ENCODE results near the gene DICER1. TPM values are rescaled to one million over a fixed set of nuclear protein-coding genes. Genes with fewer than 3 reads are reported as not detected.

The DICER1 gene
- total RNA-seq, 1 experiment from 2014 or later = 57.3 TPM

- ChIA-PET POLR2A (no interaction called here), CTCF (no interaction called here)
- no peak for DNase-seq
- TF ChIP-seq, protein P1, sequence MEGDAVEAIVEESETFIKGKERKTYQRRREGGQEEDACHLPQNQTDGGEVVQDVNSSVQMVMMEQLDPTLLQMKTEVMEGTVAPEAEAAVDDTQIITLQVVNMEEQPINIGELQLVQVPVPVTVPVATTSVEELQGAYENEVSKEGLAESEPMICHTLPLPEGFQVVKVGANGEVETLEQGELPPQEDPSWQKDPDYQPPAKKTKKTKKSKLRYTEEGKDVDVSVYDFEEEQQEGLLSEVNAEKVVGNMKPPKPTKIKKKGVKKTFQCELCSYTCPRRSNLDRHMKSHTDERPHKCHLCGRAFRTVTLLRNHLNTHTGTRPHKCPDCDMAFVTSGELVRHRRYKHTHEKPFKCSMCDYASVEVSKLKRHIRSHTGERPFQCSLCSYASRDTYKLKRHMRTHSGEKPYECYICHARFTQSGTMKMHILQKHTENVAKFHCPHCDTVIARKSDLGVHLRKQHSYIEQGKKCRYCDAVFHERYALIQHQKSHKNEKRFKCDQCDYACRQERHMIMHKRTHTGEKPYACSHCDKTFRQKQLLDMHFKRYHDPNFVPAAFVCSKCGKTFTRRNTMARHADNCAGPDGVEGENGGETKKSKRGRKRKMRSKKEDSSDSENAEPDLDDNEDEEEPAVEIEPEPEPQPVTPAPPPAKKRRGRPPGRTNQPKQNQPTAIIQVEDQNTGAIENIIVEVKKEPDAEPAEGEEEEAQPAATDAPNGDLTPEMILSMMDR (IDR thresholded peaks at IDR 0.05; ENCODE audit: insufficient read depth in 1 of 2, low read depth in 1 of 2, low read length in 1 of 2, severe bottlenecking in 1 of 2, unreplicated experiment in 1 of 2) = no peak
- H3K4me3 ChIP-seq (ENCODE audit: low read depth, low read length) = no peak overlapping the region
- peaks cover 22% of the 10 kb centered on the region for H3K9me3 Mint-ChIP-seq (ENCODE audit: unreplicated experiment)
- H3K9me3 ChIP-seq = 0 out of 2 replicates have a peak, but pooled peaks cover 3% of the 10 kb centered on the region
- no TSS peak for BruUV-seq (replicated peaks)
- no peaks in the 10 kb centered on the region for H3K27me3 ChIP-seq (replicated peaks; ENCODE audit: control insufficient read depth, insufficient read depth, low read length)
- H3K36me3 Mint-ChIP-seq (ENCODE audit: insufficient read depth, unreplicated experiment) = no peaks in the 10 kb centered on the region
- H3K4me1 Mint-ChIP-seq (ENCODE audit: low read depth, unreplicated experiment) = peaks cover 5% of the 10 kb centered on the region
- intact Hi-C loops (cut with micrococcal nuclease; ENCODE audit: unreplicated experiment) = no loop called here
- H3K36me3 ChIP-seq (ENCODE audit: control insufficient read depth, insufficient read depth, low read length) = no peaks in the 10 kb centered on the region
- H3K27ac Mint-ChIP-seq (ENCODE audit: unreplicated experiment) = no peak overlapping the region
- 0 out of 2 replicates have a peak, but pooled peaks cover 3% of the 10 kb centered on the region for H3K4me1 ChIP-seq
- H3K4me3 Mint-ChIP-seq (ENCODE audit: unreplicated experiment) = no peak overlapping the region
- H3K27me3 Mint-ChIP-seq (ENCODE audit: insufficient read depth, unreplicated experiment) = no peaks in the 10 kb centered on the region
These were observed 13.3 kb downstream of the DICER1 start for GRCh38 chr14:95143808-95144620.

DNA sequence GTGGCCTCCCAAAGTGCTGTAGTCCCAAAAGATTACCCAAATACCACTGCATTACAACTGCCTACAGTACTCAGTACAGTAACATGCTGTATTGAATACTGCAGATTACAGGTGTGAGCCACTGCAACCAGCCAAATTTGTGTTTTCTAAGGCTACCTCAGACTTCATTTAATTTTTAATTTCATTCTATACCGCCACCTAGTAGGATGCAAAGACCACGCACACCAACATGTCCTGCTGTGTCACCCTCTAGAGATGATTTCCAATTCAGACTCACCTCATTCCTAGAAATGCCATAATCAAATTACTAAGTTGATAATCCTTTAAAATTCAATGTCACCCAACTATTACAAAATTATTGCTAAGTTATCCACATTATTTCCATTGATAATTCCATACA, 15.1 kb downstream of the DICER1 start:
- Mint-ChIP-seq H3K4me3 (ENCODE audit: unreplicated experiment) (no peak overlapping the region), H3K36me3 (ENCODE audit: insufficient read depth, unreplicated experiment) (no peaks in the 10 kb centered on the region), H3K4me1 (ENCODE audit: low read depth, unreplicated experiment) (peaks cover 5% of the 10 kb centered on the region), H3K27ac (ENCODE audit: unreplicated experiment) (no peak overlapping the region), H3K27me3 (ENCODE audit: insufficient read depth, unreplicated experiment) (no peaks in the 10 kb centered on the region), H3K9me3 (ENCODE audit: unreplicated experiment) (peaks cover 22% of the 10 kb centered on the region)
- Histone ChIP-seq H3K4me3 (ENCODE audit: low read depth, low read length) (no peak overlapping the region), H3K27me3 (replicated peaks; ENCODE audit: control insufficient read depth, insufficient read depth, low read length) (no peaks in the 10 kb centered on the region), H3K9me3 (0 out of 2 replicates have a peak, but pooled peaks cover 3% of the 10 kb centered on the region), H3K4me1 (0 out of 2 replicates have a peak, but pooled peaks cover 3% of the 10 kb centered on the region), H3K36me3 (ENCODE audit: control insufficient read depth, insufficient read depth, low read length) (no peaks in the 10 kb centered on the region)
- TF ChIP-seq, protein P1 (IDR thresholded peaks at IDR 0.05; ENCODE audit: insufficient read depth in 1 of 2, low read depth in 1 of 2, low read length in 1 of 2, severe bottlenecking in 1 of 2, unreplicated experiment in 1 of 2) = no peak
- ChIA-PET CTCF (no interaction called here), POLR2A (no interaction called here)
- intact Hi-C loops (cut with micrococcal nuclease; ENCODE audit: unreplicated experiment) = no loop called here
- BruUV-seq (replicated peaks) = no TSS peak
- DNase-seq = no peak

DNA sequence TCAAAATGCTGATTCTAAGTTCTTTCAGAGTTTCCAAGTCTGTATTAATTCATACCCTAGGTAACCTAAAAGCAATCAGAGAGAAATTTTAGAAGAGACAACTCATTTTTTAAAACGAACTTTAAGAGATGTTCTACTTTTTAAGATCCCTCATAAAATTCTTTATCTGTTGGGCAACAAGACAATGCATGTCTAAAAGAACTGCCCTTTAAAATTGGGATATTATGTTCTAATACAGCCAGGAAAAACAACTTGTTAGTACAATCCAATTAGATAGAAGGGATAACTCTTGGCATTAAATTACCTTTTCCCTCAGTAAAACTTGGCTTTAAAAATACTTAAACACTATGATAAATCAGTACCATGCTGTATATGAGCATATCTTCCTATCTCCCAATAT, 15.6 kb downstream of the DICER1 start:
- Histone ChIP-seq H3K4me3 (ENCODE audit: low read depth, low read length) (no peak overlapping the region), H3K27me3 (replicated peaks; ENCODE audit: control insufficient read depth, insufficient read depth, low read length) (no peaks in the 10 kb centered on the region), H3K4me1 (0 out of 2 replicates have a peak, but pooled peaks cover 3% of the 10 kb centered on the region), H3K36me3 (ENCODE audit: control insufficient read depth, insufficient read depth, low read length) (no peaks in the 10 kb centered on the region), H3K9me3 (0 out of 2 replicates have a peak, but pooled peaks cover 3% of the 10 kb centered on the region)
- DNase-seq = no peak
- H3K27ac Mint-ChIP-seq (ENCODE audit: unreplicated experiment) = no peak overlapping the region
- no TSS peak for BruUV-seq (replicated peaks)
- no peaks in the 10 kb centered on the region for H3K36me3 Mint-ChIP-seq (ENCODE audit: insufficient read depth, unreplicated experiment)
- intact Hi-C loops (cut with micrococcal nuclease; ENCODE audit: unreplicated experiment) = no loop called here
- TF ChIP-seq, protein P1 (IDR thresholded peaks at IDR 0.05; ENCODE audit: insufficient read depth in 1 of 2, low read depth in 1 of 2, low read length in 1 of 2, severe bottlenecking in 1 of 2, unreplicated experiment in 1 of 2) = no peak
- H3K27me3 Mint-ChIP-seq (ENCODE audit: insufficient read depth, unreplicated experiment) = no peaks in the 10 kb centered on the region
- peaks cover 5% of the 10 kb centered on the region for H3K4me1 Mint-ChIP-seq (ENCODE audit: low read depth, unreplicated experiment)
- H3K9me3 Mint-ChIP-seq (ENCODE audit: unreplicated experiment) = peaks cover 17% of the 10 kb centered on the region
- H3K4me3 Mint-ChIP-seq (ENCODE audit: unreplicated experiment) = no peak overlapping the region
- ChIA-PET POLR2A (no interaction called here), CTCF (no interaction called here)

Data from Caco-2 (cell line).